SHP77 treated with DMSO at 0.1 percent for 48 hours (cell line): ENCODE measurements around the gene CTU1.
A peak's percentile ranks its signal among the peaks of the same experiment; 100 is the strongest.

ENCODE experiments used
- DNase-seq: peaks from one replicate; lab custom pipeline; 2025; lab: John Stamatoyannopoulos, UW

Gene CTU1

GRCh38 chr19:51103926-51104341 lies 4.3 kb downstream of the CTU1 start:
- no peak for DNase-seq

DNA sequence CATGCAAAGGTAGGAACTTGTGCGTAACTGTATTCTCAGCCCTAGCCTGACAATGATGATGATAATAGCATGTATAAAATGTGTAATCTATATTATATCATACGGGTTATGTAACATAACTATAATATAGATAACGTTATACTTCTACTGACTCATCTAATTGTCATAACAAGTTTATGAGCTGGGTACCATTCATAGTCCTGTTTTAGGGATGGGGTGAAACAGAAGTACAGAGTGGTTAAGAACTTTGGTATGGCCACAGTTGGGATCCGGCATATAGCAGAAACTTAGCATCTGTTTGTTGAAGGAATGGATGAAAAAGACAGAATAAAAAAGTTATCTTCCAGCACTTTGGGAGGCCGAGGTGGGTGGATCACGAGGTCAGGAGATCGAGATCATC lies 5.2 kb downstream of the CTU1 start:
- no peak for DNase-seq

- no peak for DNase-seq
Observed at GRCh38 chr19:51101171-51101865, 6.9 kb downstream of the CTU1 start.

- DNase-seq = no peak
Observed at GRCh38 chr19:51100601-51101000, 7.6 kb downstream of the CTU1 start.

- DNase-seq = no peak
Observed at GRCh38 chr19:51099047-51099382, 9.2 kb downstream of the CTU1 start.

DNA sequence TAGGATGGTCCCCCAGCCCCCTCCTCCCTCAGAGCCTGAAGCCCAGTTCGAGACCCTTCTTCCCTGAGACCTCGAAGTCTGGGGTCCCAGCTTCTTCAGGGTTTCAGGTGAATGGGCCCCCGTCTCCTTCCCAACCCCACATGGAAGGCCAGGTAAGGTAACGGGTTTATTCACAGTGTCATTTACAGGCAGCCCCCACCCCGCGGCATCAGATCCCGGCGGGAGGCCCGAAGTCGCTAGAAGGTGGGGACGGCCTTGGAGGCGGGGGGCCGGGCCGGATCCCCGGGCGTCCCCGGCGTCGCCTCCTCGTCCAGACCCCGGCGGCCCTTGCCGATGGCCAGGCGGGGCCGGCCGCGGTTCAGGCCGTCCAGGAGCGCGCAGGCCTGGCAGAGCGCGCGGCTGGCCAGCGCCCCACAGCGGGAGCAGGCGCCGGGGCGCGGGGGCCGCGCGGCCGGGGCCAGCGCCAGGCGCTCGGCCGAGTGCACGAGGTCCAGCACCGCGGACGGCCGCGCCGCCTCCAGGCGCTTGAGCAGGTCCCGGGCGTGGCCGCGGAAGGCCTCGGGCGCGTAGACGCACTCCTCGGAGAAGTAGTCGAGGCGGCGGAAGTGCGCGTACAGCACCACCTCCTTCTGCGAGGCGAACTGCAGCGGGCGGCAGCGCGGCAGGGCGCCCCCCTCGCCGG lies 9.7 kb downstream of the CTU1 start:
- no peak for DNase-seq

DNA sequence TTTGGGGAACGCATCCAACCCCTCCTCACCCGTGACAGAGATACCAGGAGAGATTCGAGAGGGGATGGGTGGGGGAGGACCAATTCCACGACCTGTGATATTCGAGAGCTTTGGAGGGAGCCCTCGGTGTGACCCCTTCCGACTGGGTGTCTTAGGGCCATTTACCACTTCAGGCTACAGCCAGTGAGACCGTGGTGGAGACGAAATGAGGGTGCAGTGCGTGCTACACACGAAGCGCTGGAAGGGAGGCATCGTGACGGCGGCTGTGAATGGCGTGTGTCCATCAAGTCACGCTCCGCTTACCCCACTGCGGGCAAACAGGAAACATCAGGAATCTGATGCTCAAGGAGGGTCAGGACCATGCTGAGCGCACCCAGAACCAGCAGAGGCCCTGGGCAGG lies 10.4 kb downstream of the CTU1 start:
- no peak for DNase-seq

- peak; percentile 9 for DNase-seq
Observed at GRCh38 chr19:51097166-51097738, 11.0 kb downstream of the CTU1 start.

DNA sequence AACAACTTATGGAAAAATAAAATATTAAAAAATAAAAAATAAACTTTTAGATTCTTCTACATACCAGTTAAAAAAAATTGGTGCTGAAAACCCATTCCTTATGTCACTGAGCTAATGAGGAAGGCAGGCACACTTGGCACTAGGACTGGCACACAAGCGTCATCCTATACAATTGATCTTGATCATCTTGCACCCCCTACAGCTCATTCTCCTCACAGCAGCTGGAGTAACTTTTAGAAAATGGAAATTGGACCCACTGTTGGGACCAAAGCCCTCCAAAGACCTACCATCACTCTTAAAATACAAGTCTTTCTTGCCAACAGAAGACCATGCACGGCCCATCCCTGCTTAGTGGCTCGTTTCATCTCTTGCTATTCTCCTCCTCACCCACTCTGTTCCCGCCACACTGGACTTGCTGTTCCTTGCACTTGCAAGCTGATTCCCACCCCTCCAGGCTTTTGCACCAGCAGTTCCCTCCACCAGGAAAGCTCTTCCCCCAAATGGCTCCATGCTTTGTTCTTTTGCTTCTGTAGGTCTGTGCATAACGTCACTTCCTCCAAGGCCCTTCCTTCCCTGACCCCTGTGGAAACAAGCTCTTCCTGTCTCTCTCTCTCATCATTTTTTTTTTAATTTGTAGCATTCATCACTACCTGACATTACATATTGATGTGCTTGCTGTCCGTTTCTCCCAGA lies 11.6 kb downstream of the CTU1 start:
- no peak for DNase-seq

DNA sequence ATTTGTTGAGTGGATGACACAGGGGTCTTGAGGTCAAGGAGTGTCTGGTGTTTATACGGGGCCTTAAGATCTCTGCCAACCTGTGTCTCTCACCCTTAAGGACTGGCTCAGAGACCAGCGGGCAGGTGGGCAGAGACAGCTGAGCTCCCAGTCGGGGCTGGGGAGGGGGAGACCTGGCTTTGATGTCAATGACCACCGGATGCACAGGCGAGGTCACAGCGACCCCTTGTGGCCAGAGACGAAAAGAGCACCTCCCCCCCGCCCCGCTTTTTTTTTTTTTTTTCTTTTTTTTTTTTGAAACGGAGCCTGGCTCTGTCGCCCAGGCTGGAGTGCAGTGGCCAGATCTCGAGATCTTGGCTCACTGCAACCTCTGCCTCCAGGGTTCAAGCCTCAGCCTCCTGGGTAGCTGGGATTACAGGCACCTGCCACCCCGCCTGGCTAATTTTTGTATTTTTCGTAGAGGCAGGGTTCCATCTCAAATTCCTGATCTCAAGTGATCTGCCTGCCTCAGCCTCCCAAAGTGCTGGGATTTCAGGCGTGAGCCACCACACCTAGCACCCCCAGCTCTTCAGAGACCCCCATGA lies 13.4 kb downstream of the CTU1 start:
- DNase-seq = no peak

GRCh38 chr19:51093510-51094345 lies 14.5 kb downstream of the CTU1 start:
- no peak for DNase-seq

DNA sequence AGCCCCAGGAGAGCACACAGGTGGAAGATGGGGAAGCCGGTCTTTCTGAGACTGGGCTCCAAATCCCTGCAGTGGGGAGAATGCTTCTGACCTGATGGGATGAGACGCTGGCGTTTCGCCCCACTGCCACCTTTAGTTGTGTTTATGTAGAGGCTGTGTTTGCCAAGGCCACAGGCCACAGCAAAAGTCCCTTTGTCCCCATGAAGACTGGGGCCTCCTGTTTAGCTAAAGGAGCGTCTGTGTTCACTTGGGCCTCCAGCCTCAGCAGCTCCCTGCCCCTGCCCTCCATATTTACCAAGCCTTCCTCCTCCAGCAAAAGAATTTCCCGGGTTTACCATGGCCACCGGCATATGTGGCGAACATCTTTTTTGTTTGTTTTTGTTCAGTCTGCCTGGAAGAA lies 15.1 kb downstream of the CTU1 start:
- no peak for DNase-seq

DNA sequence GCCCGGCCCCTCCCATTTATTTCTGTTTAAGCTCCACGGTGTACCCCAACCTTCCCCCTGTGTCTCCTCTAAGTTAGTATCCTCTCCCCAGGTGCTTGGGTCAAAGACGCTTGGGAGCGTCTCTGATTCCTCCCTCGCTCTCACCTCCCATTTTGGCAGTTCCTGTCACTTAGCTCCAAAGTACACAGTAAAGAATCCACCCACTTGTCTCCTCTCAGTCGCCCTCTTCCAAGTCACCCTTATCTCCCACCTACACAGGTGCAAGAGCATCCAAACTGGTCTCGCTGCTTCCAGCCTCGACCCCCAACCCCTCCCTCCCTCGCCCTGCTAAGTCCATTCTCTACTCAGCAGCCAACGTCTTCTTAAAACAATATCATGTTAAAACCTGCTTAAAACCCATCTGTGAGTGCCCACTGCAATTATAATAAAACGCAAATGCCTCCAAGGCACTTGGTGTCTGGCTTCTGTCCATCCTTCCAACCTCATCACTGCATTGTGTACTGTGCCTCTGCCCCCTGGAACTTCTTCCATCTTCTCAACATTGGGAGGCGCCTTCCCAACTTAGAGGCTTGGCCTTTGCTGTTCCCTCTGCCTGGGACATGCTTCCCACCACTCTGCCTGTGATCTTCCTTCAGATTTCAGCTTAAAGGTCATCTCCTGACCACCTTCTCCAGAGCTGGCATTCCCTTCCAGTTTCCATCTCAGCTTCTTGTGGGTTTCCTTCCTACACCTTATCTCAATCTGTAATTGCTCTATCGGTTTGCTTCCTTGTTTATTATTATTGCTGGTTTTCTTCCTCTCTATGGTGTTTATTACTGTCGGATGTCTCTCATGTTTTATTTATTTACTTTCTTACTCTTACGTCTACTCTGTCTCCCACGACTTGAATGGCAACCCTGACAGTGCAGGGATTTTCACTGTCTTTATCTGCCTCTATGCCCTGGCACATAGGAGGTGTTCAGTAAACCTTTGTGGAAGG lies 16.0 kb downstream of the CTU1 start:
- DNase-seq = no peak

DNA sequence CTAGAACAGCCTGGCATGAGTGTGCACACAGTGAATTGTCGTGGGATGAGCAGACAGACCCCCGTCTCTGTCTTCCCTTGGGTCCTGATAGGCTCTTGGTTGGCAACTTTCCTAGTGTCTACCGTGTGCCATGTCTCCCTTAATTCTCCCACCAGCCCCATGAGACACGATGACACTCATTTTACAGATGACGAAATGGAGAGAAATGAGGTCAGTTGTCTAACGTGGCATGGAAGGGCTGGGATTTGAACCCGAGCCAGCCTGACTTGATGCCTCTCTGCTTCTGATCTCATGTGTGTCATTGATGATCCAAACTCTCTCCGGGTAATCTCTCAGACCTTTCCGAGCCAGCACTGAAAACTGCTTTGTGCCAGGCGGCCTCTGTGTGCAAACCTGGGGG lies 17.1 kb downstream of the CTU1 start:
- no peak for DNase-seq

DNA sequence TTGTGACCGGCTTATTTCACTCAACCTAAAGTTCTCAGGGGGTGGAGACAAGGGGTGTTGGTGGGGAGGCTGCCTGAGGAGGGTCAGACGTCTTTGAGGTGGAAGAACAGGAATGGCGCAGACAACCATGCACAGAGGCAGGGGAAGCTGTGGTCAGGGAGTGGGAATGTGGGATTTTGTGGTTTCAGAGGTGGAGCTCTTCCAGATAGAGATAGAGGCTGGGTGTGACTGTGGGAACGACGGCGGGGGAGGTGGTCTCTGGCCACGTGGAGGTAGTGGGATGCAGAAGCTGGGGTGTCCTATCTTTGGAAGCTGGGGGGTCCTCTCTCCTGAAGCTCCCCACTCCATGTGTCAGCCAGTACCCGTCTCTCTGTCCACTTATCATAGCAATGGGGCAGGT lies 17.7 kb downstream of the CTU1 start:
- DNase-seq = no peak

DNA sequence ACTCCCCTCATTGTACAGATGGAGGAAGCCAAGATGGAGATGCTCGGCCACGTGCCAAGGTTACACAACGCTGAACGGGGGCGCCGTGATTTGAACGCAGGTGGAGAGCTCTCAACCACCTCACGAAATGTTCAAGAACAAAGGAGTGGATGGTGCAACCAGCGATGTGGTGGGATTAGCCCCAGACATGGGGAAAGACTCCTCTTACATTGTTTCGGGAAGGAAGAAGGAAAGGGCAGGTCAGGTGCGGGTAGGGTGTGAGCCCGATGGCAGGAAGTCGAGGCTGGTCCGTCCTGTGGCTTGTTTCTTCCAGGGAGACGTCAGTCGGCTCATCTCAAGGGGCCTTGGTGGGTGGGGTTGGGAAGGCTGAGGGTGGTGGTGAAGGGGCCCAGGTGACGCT lies 18.4 kb downstream of the CTU1 start:
- DNase-seq = no peak

GRCh38 chr19:51086153-51086850 lies 21.9 kb downstream of the CTU1 start:
- DNase-seq = no peak

- DNase-seq = no peak
Observed at GRCh38 chr19:51084505-51084904, 23.7 kb downstream of the CTU1 start.

DNA sequence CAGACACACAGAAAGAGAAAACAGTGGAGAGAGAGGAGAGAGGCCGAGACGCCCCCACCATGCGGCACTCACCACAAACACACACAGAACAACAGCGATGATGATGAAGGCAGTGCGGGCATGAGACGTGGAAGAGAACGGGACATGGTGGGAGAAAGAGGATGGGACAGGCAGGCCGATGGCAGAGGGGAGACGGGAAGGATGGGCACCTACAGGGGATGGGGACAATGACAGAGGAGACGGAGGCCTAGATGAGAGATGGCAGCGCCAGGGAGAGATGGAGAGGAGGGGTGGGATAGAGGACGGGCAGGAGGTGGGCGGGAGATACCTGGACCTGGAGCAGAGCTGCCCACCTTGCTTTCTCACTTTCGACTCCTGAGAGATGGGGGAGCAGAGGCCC lies 24.4 kb downstream of the CTU1 start:
- DNase-seq = no peak

DNA sequence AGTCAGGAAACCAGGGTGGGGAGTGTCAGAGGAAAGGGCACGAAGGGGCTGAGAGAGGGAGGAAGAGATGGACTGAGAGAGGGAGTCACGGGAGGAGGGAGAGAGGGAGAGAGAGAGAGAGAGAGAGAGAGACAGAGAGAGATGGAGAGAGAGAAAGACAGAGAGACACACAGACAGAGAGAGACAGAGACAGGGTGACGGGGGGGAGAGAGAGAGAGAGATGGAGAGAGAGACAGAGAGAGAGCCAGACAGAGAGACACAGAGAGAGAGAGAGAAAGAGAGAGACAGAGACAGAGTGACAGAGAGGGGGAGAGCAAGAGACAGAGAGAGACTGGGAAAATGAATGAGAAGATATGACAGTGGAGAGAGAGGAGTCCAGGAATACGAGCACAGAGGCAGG lies 25.0 kb downstream of the CTU1 start:
- DNase-seq = no peak
